K562 (cell line): Measurements from ENCODE around the gene NMRK2. TPM values are rescaled to one million over a fixed set of nuclear protein-coding genes. Genes with fewer than 3 reads are reported as not detected.

Source experiments
- ADNP ChIP-seq: fragments of 200-800 bp; sonication (Bioruptor generic); IDR thresholded peaks from 2 replicates; pipeline ENCODE4 v1.6.1; 2016; ENCODE audit warnings: missing genetic modification characterization, missing compliant biosample characterization
- CBX1 ChIP-seq: sonication (generic); IDR thresholded peaks from 2 replicates; pipeline ENCODE4 v1.6.1; 2016; ENCODE audit warnings: antibody characterized with exemption, low read depth, mild to moderate bottlenecking
- CBX3 ChIP-seq, 2 experiments: IDR thresholded peaks; 1 replicate in 1 of 2; 2 replicates in 1 of 2; pipeline ENCODE4 v1.6.1; 2012; ENCODE audit warnings: inconsistent platforms in 2 of 2, low read length in 2 of 2, borderline replicate concordance in 1 of 2, control low read depth in 1 of 2
- CHD1 ChIP-seq: fragments of 200-600 bp; sonication (generic); IDR thresholded peaks from one replicate; pipeline ENCODE4 v1.6.1; 2012; ENCODE audit warnings: mild to moderate bottlenecking, moderate library complexity, low read length, inconsistent platforms
- FOXA1 ChIP-seq: fragments of 450-650 bp; IDR thresholded peaks from 2 replicates; pipeline ENCODE4 v1.6.1; 2016; ENCODE audit warnings: mild to moderate bottlenecking, borderline replicate concordance
- HLTF ChIP-seq: fragments of 450-650 bp; IDR thresholded peaks from 2 replicates; pipeline ENCODE4 v1.6.1; 2016
- KLF16 ChIP-seq: IDR thresholded peaks from 2 replicates; pipeline ENCODE4 v1.6.1; 2016; ENCODE audit warnings: antibody characterized with exemption
- PTTG1 ChIP-seq: fragments of 450-650 bp; IDR thresholded peaks from 2 replicates; pipeline ENCODE4 v1.6.1; 2016; ENCODE audit warnings: low read depth, mild to moderate bottlenecking, missing genetic modification characterization, missing compliant biosample characterization
- RBM25 ChIP-seq: fragments of 200-400 bp; formaldehyde crosslinking; IDR thresholded peaks from 2 replicates; pipeline ENCODE4 v1.6.1; 2018; ENCODE audit warnings: low read length, low read depth, moderate library complexity; ENCODE audit not compliant: severe bottlenecking
- SFPQ ChIP-seq: fragments of 200-400 bp; formaldehyde crosslinking; IDR thresholded peaks from 2 replicates; pipeline ENCODE4 v1.6.1; 2017; ENCODE audit warnings: mild to moderate bottlenecking, low read depth, low read length, moderate library complexity
- TRIM24 ChIP-seq, 2 experiments: fragments of 450-650 bp; IDR thresholded peaks; 2 replicates each; pipeline ENCODE4 v1.6.1; 2016
- TRIM28 ChIP-seq: fragments of 450-650 bp; IDR thresholded peaks from 2 replicates; pipeline ENCODE4 v1.6.1; 2017
- ZNF41 ChIP-seq: fragments of 250-450 bp; sonication (Bioruptor Pico); conservative IDR thresholded peaks from 2 replicates; pipeline ENCODE4 v1.4.0; 2020; ENCODE audit warnings: mild to moderate bottlenecking
- polyA plus RNA-seq, 8 experiments: library from polyadenylated mRNA; depleted of rRNA in 4 of 8; stranded (reverse) in 5 of 8; unstranded in 3 of 8; fragments of >200 nt; fragmentation: Nextera tagmentation in 2 of 8; fragmentation: Illumina TruSeq in 1 of 8; extraction: Ambion mirVana in 2 of 8; extraction: Trizol in 1 of 8; gene quantifications; 2 replicates each; pipeline versions ENCODE4 v1.2.1 to v1.2.3, GENCODE V29; 2011 to 2014; ENCODE audit warnings: inconsistent platforms in 1 of 8, missing spikeins in 1 of 8
- total RNA-seq, 7 experiments: library from RNA; depleted of rRNA in 6 of 7; stranded (reverse); fragments of >200 nt in 6 of 7; fragmentation: Illumina TruSeq in 2 of 7; extraction: Trizol in 2 of 7; gene quantifications; 2 replicates each; pipeline versions ENCODE4 v1.2.1 to v1.2.3, GENCODE V29; 2011 to 2021; ENCODE audit warnings: low replicate concordance in 1 of 7
- TF ChIP-seq, protein P1 (sequence below): fragments of 200-800 bp; sonication (Bioruptor generic); IDR thresholded peaks from 2 replicates; pipeline ENCODE4 v1.6.1; 2016; ENCODE audit warnings: missing genetic modification characterization, missing compliant biosample characterization
- TF ChIP-seq, protein P2 (sequence below): fragments of 450-650 bp; conservative IDR thresholded peaks from 2 replicates; pipeline ENCODE4 v1.6.1; 2016; ENCODE audit warnings: missing genetic modification characterization, low read depth, mild to moderate bottlenecking, missing compliant biosample characterization, moderate library complexity

NMRK2 gene
- total and polyA plus RNA-seq, 9 of the 15 experiments (the other 6 are each of a cell fraction or from before 2014, with no cell fraction given), result not detected

DNA sequence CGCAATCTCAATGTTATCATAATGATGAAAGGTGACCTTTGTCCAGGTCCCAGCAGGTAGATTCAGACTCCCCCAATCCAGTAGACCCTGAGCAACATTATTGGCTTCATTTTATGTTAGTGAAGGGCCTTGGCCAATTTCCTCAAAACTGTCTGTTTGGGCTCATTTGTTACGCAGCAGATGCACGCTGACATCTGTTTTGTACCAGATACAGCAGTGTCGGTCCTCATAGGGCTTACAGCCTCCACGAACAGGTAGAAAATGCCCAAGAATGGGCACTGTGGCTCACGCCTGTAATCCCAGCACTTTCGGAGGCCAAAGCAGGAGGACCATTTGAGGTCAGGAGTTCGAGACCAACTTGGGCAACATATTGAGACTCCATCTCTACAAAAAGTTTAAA lies 13.1 kb upstream of the NMRK2 start (continued):
- TF ChIP-seq, protein P1, sequence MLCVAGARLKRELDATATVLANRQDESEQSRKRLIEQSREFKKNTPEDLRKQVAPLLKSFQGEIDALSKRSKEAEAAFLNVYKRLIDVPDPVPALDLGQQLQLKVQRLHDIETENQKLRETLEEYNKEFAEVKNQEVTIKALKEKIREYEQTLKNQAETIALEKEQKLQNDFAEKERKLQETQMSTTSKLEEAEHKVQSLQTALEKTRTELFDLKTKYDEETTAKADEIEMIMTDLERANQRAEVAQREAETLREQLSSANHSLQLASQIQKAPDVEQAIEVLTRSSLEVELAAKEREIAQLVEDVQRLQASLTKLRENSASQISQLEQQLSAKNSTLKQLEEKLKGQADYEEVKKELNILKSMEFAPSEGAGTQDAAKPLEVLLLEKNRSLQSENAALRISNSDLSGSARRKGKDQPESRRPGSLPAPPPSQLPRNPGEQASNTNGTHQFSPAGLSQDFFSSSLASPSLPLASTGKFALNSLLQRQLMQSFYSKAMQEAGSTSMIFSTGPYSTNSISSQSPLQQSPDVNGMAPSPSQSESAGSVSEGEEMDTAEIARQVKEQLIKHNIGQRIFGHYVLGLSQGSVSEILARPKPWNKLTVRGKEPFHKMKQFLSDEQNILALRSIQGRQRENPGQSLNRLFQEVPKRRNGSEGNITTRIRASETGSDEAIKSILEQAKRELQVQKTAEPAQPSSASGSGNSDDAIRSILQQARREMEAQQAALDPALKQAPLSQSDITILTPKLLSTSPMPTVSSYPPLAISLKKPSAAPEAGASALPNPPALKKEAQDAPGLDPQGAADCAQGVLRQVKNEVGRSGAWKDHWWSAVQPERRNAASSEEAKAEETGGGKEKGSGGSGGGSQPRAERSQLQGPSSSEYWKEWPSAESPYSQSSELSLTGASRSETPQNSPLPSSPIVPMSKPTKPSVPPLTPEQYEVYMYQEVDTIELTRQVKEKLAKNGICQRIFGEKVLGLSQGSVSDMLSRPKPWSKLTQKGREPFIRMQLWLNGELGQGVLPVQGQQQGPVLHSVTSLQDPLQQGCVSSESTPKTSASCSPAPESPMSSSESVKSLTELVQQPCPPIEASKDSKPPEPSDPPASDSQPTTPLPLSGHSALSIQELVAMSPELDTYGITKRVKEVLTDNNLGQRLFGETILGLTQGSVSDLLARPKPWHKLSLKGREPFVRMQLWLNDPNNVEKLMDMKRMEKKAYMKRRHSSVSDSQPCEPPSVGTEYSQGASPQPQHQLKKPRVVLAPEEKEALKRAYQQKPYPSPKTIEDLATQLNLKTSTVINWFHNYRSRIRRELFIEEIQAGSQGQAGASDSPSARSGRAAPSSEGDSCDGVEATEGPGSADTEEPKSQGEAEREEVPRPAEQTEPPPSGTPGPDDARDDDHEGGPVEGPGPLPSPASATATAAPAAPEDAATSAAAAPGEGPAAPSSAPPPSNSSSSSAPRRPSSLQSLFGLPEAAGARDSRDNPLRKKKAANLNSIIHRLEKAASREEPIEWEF (CRISPR knock-in tag), result no peak
- no peak for TF ChIP-seq ZNF41
- no peak for TF ChIP-seq HLTF
- TF ChIP-seq, protein P2, sequence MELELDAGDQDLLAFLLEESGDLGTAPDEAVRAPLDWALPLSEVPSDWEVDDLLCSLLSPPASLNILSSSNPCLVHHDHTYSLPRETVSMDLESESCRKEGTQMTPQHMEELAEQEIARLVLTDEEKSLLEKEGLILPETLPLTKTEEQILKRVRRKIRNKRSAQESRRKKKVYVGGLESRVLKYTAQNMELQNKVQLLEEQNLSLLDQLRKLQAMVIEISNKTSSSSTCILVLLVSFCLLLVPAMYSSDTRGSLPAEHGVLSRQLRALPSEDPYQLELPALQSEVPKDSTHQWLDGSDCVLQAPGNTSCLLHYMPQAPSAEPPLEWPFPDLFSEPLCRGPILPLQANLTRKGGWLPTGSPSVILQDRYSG, result no peak
- TF ChIP-seq FOXA1, result no peak
- no peak for TF ChIP-seq PTTG1
- TF ChIP-seq TRIM28, result peak; percentile 65; the same call in 1 of the 2 replicates
- no peak for TF ChIP-seq CHD1
- peak; percentile 78 for TF ChIP-seq RBM25
- TF ChIP-seq SFPQ, result no peak
- 0 out of 2 replicates have a peak, but pooled peaks have one; percentile 22 for TF ChIP-seq CBX1
- no peak for TF ChIP-seq KLF16
- TF ChIP-seq TRIM24 (IDR thresholded peaks at IDR 0.05), result 0 out of 4 replicates have a peak, but pooled peaks of 1 of the 2 experiments have one; percentile 18
- peak in 1 of 2 experiments; percentile 89; a peak in 2 of 3 replicates for TF ChIP-seq CBX3 (IDR thresholded peaks at IDR 0.05; ENCODE audit: borderline replicate concordance in 1 of 2, low read length in 2 of 2)
- peak; percentile 70 for TF ChIP-seq ADNP (tag)
